ENCODE measurements around the gene PANK3.
"Not testable (repeated sequence)": the region's sequence is repeated elsewhere in the genome, so short reads cannot be mapped to it uniquely, and the experiment has no call there.

Gene PANK3

GRCh38 chr5:168549554-168549953, 29.6 kb downstream of the PANK3 start:
- DNase-seq, result no peak

DNA sequence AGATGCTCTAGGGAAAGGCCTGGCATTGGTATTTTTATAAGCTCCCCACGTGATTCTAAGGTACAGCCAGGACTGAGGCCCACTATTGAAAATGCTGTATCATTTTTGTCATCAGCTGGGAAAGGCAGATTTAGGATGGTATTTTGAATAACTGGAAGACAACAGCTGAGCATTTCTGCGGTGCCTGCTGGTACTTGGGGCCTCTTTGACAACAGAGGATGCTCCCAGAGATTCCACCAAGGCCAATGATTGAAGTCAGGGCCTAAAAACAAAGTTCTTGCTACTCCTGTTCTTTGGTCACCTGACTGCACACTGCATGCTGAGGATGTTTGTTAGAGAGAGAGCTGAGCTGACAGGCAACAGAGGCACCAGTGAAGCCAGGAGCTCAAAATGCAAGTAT, 42.0 kb downstream of the PANK3 start:
- DNase-seq, result no peak

GRCh38 chr5:168534351-168534750, 44.8 kb downstream of the PANK3 start:
- DNase-seq, result not testable (repeated sequence)

- no peak for DNase-seq
Observed at GRCh38 chr5:168531987-168532864, 46.9 kb downstream of the PANK3 start.

DNA sequence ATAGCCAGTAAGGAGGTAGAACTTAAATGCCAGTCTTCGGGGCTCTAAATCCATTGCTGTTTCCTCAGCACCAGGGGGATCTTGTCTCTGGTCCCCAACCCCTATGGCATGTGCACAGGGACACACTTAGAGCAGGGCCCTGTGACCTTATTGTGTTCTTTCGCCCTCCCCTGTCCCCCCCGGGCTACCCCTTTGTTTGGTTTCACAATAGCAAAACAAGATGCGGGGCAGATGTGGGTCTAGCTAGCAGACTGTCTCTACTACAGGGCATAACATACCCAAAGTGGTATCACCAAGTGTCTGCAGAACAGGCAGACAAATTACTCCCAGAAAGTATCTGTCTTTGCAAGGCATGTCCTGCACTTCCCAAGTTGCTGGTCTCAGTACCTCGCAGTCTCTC, 48.0 kb downstream of the PANK3 start:
- DNase-seq, result no peak

DNA sequence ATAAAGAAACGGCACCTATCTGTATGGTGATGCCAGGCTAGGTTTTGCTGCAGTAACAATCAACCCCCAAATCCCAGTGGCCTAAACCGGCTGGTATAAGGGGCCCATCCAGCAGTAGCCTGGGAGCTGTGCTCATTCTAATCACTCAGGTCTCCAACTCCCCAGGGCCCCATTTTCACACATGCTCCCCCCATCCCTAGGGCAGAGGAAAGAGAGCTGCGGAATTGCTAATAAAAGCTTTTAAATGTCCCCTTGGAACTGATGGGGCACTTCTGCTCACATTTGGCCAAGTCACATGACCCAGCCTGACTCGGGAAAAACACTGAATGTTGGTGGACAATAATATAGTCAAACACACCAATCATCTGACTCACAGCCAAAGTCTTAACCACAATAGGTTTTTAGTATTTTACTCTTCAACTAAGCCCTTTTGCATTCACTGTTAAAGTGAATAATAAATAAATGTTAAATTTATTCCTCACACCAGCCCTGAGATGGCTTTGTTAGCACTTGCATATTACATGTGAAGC, 48.5 kb downstream of the PANK3 start:
- DNase-seq, result no peak

- DNase-seq, result no peak
Observed at GRCh38 chr5:168529374-168530234, 49.6 kb downstream of the PANK3 start.

GRCh38 chr5:168528521-168529373, 50.4 kb downstream of the PANK3 start, which contains the start of gene FBLL1:
TSS of gene FBLL1 (plus strand) at chr5:168529305. CDS start at chr5:168529505, 200 bp downstream.
- no peak for DNase-seq

DNA sequence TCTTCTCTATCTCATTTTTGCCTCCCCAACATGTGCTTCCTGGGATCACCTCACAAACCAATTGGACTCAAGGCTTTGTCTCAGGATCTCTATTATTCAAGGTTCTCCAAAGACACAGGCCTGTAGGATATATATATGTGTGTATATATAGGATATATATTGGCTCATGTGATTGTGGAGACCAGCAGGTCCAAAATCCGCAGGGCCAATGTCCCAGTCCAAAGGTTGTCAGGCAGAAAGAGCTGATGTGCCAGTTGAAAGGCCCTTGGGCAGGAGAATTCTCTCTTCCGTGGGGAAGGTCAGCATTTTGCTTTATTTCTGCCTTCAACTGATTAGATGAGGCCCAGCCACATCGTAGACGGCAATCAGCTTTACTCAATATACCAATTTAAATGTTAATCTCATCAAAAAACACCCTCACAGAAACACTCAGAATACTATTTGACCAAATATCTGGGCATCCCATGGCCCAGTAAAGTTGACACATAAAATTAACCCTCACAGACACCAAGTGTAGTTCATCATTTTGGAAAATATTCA, 51.3 kb downstream of the PANK3 start:
- no peak for DNase-seq

- no peak for DNase-seq
Observed at GRCh38 chr5:168525856-168526255, 53.3 kb downstream of the PANK3 start.

- no peak for DNase-seq
Observed at GRCh38 chr5:168513861-168514428, 65.2 kb downstream of the PANK3 start.

DNA sequence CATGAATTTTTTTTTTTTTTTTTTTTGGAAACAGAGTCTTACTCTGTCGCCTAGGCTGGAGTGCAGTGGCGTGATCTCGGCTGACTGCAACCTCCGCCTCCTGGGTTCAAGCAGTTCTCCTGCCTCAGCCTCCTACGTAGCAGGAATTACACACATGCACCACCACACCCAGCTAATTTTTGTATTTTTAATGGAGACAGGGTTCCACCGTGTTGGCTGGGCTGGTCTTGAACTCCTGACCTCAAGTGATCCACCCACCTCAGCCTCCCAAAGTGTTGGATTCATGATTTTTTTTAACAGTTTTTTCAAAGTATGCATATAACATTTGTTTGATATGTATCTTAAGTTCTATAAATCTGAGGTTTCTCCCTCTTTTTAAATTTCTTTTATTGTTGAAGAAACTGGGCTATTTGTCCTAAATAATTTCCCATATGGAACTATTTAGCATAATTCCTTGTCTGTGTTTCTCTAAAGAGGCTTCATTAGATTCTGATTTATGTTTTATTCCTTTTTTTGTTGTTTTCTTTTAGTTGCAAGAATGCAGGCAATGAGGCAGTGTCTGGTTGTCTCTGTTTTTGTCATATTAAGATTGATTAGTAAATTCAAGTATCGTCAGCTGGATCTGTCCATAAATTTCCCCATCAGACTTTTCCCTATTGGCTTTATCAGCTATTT, 76.5 kb downstream of the PANK3 start:
- no peak for DNase-seq
